MCF 10A (cell line): ENCODE measurements around the gene PPP1R2. TPM values are rescaled to one million over a fixed set of nuclear protein-coding genes. Genes with fewer than 3 reads are reported as not detected.

Experiments
- BruUV-seq: library from RNA; stranded (reverse); fragments of 400-500 nt; replicated peaks from 2 replicates; lab custom pipeline; 2021; lab: Mats Ljungman, UMichigan
- CTCF ChIA-PET: fragments of 300-600 bp; sonication (Branson Sonifier 250); formaldehyde crosslinking; extraction: SDS; loops from one replicate; lab custom pipeline; 2021; ENCODE audit warnings: antibody characterized with exemption, inconsistent platforms; lab: Yijun Ruan, JAX
- POLR2A ChIA-PET: fragments of 300-600, 350-650 bp; sonication (Branson Sonifier 250); formaldehyde crosslinking; extraction: SDS; loops from one replicate; lab custom pipeline; 2020; ENCODE audit warnings: antibody characterized with exemption, inconsistent platforms; lab: Yijun Ruan, JAX
- DNase-seq: peaks from one replicate; pipeline ENCODE4 v3.0.0-alpha.2; 2018; ENCODE audit not compliant: unreplicated experiment
- H3K27ac Mint-ChIP-seq: one replicate; pipeline ENCODE4 v1.8.0; 2022; ENCODE audit warnings: mild to moderate bottlenecking, low read depth, mixed read lengths; ENCODE audit not compliant: unreplicated experiment
- H3K27me3 Mint-ChIP-seq: one replicate; pipeline ENCODE4 v1.8.0; 2022; ENCODE audit warnings: mixed read lengths; ENCODE audit not compliant: insufficient read depth, unreplicated experiment
- H3K36me3 Mint-ChIP-seq: one replicate; pipeline ENCODE4 v1.8.0; 2022; ENCODE audit warnings: mild to moderate bottlenecking, moderate library complexity, mixed read lengths; ENCODE audit not compliant: insufficient read depth, unreplicated experiment
- H3K4me1 Mint-ChIP-seq: one replicate; pipeline ENCODE4 v1.8.0; 2022; ENCODE audit warnings: mixed read lengths; ENCODE audit not compliant: insufficient read depth, unreplicated experiment
- H3K4me3 Mint-ChIP-seq: one replicate; pipeline ENCODE4 v1.8.0; 2022; ENCODE audit warnings: mild to moderate bottlenecking, moderate library complexity, mixed read lengths; ENCODE audit not compliant: unreplicated experiment
- H3K9me3 Mint-ChIP-seq: one replicate; pipeline ENCODE4 v1.8.0; 2022; ENCODE audit warnings: mixed read lengths; ENCODE audit not compliant: unreplicated experiment
- CTCF ChIP-seq: fragments of 200-600 bp; IDR thresholded peaks from one replicate; pipeline ENCODE4 v1.8.0; 2022; ENCODE audit warnings: antibody characterized with exemption, mild to moderate bottlenecking; ENCODE audit not compliant: unreplicated experiment
- intact Hi-C: fragments of 100-400 bp; cut with micrococcal nuclease; formaldehyde crosslinking; loops from 2 replicates; pipeline ENCODE4 v1.14.1; 2022
- total RNA-seq: library from RNA; stranded (reverse); gene quantifications from 2 replicates; pipeline ENCODE4 v1.2.3, GENCODE V29; 2022

The PPP1R2 gene
- total RNA-seq, 1 experiment from 2014 or later = 53.0 TPM

GRCh38 chr3:195571361-195571760, 28.2 kb upstream of the PPP1R2 start:
- TF ChIP-seq CTCF = no peak
- H3K27ac Mint-ChIP-seq = no peak overlapping the region
- DNase-seq = no peak
- no peaks in the 10 kb centered on the region for H3K27me3 Mint-ChIP-seq
- peaks cover 6% of the 10 kb centered on the region for H3K4me1 Mint-ChIP-seq
- H3K9me3 Mint-ChIP-seq = no peaks in the 10 kb centered on the region
- H3K36me3 Mint-ChIP-seq = no peaks in the 10 kb centered on the region
- H3K4me3 Mint-ChIP-seq = no peak overlapping the region
- intact Hi-C loops = no loop called here
- no TSS peak for BruUV-seq
- CTCF ChIA-PET = interaction anchor here (0.7 kb wide), 1 partner anchor 23 kb away, joined by 3 read pairs; no protein-coding TSS in a partner anchor
- POLR2A ChIA-PET = interaction anchor here (0.8 kb wide), 1 partner anchor 16 kb away, joined by 3 read pairs; no protein-coding TSS in a partner anchor

- H3K27ac Mint-ChIP-seq = no peak overlapping the region
- H3K4me3 Mint-ChIP-seq = no peak overlapping the region
- no peaks in the 10 kb centered on the region for H3K36me3 Mint-ChIP-seq
- POLR2A ChIA-PET = interaction anchor here (0.8 kb wide), 1 partner anchor 16 kb away, joined by 3 read pairs; no protein-coding TSS in a partner anchor
- TF ChIP-seq CTCF = no peak
- no peaks in the 10 kb centered on the region for H3K9me3 Mint-ChIP-seq
- H3K4me1 Mint-ChIP-seq = peaks cover 8% of the 10 kb centered on the region
- no peak for DNase-seq
- no peaks in the 10 kb centered on the region for H3K27me3 Mint-ChIP-seq
- CTCF ChIA-PET = interaction anchor here (0.7 kb wide), 1 partner anchor 22 kb away, joined by 3 read pairs; no protein-coding TSS in a partner anchor
- BruUV-seq = no TSS peak
- intact Hi-C loops = no loop called here
These were observed 27.8 kb upstream of the PPP1R2 start for GRCh38 chr3:195570912-195571311.

- Mint-ChIP-seq H3K4me1 (peaks cover 8% of the 10 kb centered on the region), H3K27me3 (no peaks in the 10 kb centered on the region), H3K36me3 (no peaks in the 10 kb centered on the region), H3K27ac (no peak overlapping the region), H3K9me3 (no peaks in the 10 kb centered on the region), H3K4me3 (no peak overlapping the region)
- intact Hi-C loops = no loop called here
- no peak for DNase-seq
- BruUV-seq = no TSS peak
- POLR2A ChIA-PET = no interaction called here
- CTCF ChIA-PET = no interaction called here
- no peak for TF ChIP-seq CTCF
These were observed 27.2 kb upstream of the PPP1R2 start for GRCh38 chr3:195570344-195570743.

- intact Hi-C loops = no loop called here
- no TSS peak for BruUV-seq
- Mint-ChIP-seq H3K27me3 (no peaks in the 10 kb centered on the region), H3K36me3 (no peaks in the 10 kb centered on the region), H3K4me3 (no peak overlapping the region), H3K4me1 (peaks cover 8% of the 10 kb centered on the region), H3K27ac (no peak overlapping the region), H3K9me3 (no peaks in the 10 kb centered on the region)
- POLR2A ChIA-PET = interaction anchor here (0.6 kb wide), 1 partner anchor 46 kb away, joined by 3 read pairs; no protein-coding TSS in a partner anchor
- CTCF ChIA-PET = interaction anchor here (0.6 kb wide), 1 partner anchor 174 kb away, joined by 4 read pairs; no protein-coding TSS in a partner anchor
- no peak for TF ChIP-seq CTCF
- DNase-seq = no peak
These were observed 25.5 kb upstream of the PPP1R2 start for GRCh38 chr3:195568630-195569029.
